ENCODE results near the gene CYGB.
"Not testable (repeated sequence)": the region's sequence is repeated elsewhere in the genome, so short reads cannot be mapped to it uniquely, and the experiment has no call there.

The CYGB gene

GRCh38 chr17:76538281-76538931 lies 897 bp upstream of the CYGB start:
- no peak for DNase-seq (ENCODE audit: low read depth, low spot score)

GRCh38 chr17:76537288-76537577 lies 276 bp downstream of the CYGB start:
- DNase-seq (ENCODE audit: low read depth, low spot score) = no peak

- no peak for DNase-seq (ENCODE audit: low read depth, low spot score)
These were observed 810 bp downstream of the CYGB start for GRCh38 chr17:76536511-76537287.

GRCh38 chr17:76535788-76536510 lies 1.6 kb downstream of the CYGB start:
- no peak for DNase-seq (ENCODE audit: low read depth, low spot score)

- no peak for DNase-seq (ENCODE audit: low read depth, low spot score)
These were observed 2.4 kb downstream of the CYGB start for GRCh38 chr17:76534831-76535732.

- not testable (repeated sequence) for DNase-seq (ENCODE audit: low read depth, low spot score)
These were observed 3.7 kb downstream of the CYGB start for GRCh38 chr17:76533640-76534359.

GRCh38 chr17:76532072-76532651 lies 5.3 kb downstream of the CYGB start:
- DNase-seq (ENCODE audit: low read depth, low spot score) = no peak

GRCh38 chr17:76531486-76532038 lies 5.9 kb downstream of the CYGB start:
- DNase-seq (ENCODE audit: low read depth, low spot score) = no peak

- DNase-seq (ENCODE audit: low read depth, low spot score) = no peak
These were observed 6.6 kb downstream of the CYGB start for GRCh38 chr17:76530811-76531485.

GRCh38 chr17:76530095-76530723 lies 7.3 kb downstream of the CYGB start:
- no peak for DNase-seq (ENCODE audit: low read depth, low spot score)

GRCh38 chr17:76529224-76530094 lies 8.1 kb downstream of the CYGB start:
- peak; percentile 91 for DNase-seq (ENCODE audit: low read depth, low spot score)

- no peak for DNase-seq (ENCODE audit: low read depth, low spot score)
These were observed 8.8 kb downstream of the CYGB start for GRCh38 chr17:76528528-76529223.

GRCh38 chr17:76528156-76528527 lies 9.4 kb downstream of the CYGB start:
- DNase-seq (ENCODE audit: low read depth, low spot score) = no peak

GRCh38 chr17:76527430-76528111 lies 9.9 kb downstream of the CYGB start:
- DNase-seq (ENCODE audit: low read depth, low spot score) = no peak

- DNase-seq (ENCODE audit: low read depth, low spot score) = not testable (repeated sequence)
These were observed 10.5 kb downstream of the CYGB start for GRCh38 chr17:76527016-76527415.

- DNase-seq (ENCODE audit: low read depth, low spot score) = not testable (repeated sequence)
These were observed 12.0 kb downstream of the CYGB start for GRCh38 chr17:76525513-76525833.

Data from smooth muscle cell of the brain vasculature (primary cell).